GM03348 (cell line): ENCODE data around the gene RAB11FIP4.

Experiments
- DNase-seq: peaks from one replicate; pipeline ENCODE4 v3.0.0; 2012; ENCODE audit warnings: low spot score

Gene RAB11FIP4

DNA sequence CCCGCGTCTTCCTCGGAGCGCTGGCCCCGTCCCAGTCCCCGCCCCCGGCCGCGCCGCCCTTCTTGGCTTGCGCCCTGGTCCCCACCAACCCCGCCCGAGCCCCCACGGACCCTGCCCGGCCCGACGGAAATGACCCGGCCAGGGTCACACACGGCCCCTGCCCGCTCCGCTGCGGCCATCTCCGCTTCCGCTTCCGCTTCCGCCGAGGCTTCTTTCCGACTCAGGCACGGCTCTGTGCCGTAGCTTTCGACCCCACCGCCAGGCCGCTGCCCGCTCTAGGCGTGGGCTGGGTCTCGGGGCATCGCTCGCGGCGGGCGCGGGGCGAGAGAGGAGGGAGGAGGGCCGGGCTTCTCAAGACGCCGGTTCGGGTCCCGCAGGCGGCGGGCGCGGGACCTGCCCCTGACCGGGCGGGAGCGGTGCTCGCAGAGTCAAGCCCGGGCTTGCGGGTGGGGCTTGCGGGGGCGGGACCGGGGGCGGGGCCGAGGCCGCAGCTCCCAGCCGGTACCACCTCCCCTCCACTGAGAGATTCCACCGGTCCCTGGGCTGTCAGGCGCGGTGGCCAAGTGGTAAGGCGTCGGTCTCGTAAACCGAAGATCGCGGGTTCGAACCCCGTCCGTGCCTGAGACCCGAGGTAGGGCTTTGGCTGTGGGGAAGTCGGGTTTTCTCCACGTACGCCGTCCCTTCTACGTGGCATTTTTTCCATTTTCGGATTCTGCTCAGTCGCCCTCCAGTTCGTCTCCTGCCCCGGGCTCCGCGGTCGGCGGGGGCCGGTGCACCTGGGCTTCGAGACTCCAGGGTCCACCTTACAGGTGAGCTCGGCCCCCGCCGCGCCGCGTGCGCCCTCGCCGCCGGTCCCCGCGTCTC lies 158.3 kb downstream of the RAB11FIP4 start:
- DNase-seq, result peak; percentile 97

DNA sequence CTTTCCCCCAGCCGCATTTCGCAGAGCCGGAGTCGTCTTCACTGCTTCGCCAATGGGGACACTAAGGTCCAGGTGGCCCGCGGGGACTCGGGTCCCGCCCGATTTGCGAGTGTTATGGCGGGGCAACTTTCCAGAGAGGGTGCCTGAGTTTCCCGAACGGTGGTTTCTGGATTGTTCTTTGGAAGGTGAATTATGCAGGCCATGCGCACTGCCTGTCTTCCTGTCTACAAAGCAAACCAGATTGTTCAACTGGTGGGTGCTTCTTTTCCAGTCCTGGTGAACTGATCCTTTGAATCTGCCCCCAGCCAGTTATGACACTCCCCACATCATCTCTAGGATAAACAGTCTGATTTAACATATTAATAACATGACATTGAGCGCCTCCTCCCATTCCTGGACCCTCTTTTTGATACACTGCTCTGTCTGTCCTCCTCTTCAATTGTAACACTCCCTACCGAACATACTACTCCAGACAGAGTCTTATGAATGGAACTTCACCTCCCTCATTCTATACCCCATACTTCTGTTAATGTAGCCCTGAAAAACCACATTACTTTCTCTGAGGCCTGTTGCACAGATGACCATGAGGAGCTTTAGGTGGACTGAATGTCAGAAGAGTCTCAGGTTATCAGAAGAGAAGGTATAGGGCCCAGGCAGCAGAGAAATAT lies 159.0 kb downstream of the RAB11FIP4 start:
- no peak for DNase-seq

DNA sequence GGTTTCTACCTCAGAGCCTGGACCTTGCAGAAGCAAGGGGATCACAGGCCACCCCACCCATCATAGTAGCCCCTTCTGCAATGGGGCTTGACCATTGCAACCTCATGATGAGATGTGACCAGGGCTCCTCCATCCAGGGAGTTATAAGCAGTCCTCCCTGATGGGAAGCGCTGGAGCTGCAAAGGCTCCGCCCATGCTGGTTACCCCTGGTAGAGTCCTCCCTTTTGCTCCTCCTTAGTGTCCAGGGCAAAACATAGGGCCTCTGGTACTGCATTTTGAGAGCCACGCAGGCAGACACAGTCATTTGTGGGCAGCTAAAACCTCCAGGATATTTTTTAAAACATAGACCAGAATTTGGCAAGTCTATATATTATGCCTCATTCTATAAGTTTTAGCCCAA lies 161.1 kb downstream of the RAB11FIP4 start:
- no peak for DNase-seq

DNA sequence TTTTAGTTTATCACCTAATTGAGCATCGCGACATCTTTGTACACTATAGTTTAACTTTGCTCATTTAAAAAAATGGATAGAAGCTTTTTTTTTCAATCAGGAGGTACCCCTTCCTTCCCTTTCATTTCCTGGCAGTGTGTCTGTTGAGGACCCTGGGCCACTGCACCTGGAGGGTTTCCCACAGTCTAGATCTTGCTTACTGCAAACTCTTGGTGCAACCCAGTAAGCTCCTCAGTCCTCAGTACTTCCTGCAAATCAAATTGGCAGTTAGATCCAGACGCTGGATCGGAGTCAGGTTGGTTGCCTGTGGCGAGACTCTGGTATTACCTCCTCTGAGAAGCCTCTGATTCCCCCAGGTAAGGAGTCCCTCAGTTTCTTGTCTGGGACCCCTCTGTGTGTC lies 162.0 kb downstream of the RAB11FIP4 start:
- DNase-seq, result no peak

DNA sequence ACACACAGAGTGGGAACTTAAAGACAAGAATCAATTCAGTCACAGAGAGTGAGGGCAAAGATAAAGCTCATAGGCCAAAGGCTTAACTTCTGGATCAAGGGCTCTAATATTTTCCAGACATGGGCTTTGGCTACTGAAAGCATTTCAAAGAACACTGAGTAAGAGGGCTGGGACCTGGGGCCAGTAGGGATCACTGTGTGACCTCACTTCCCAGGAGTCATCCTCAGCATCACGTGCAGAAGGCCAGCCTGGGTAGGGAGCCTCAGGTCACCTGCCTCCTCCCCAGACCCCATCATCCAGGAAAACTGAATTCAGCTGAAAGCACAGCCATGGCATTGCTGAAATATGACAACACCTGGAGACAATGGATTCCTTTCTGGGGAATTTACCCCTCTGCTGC lies 163.5 kb downstream of the RAB11FIP4 start:
- no peak for DNase-seq

DNA sequence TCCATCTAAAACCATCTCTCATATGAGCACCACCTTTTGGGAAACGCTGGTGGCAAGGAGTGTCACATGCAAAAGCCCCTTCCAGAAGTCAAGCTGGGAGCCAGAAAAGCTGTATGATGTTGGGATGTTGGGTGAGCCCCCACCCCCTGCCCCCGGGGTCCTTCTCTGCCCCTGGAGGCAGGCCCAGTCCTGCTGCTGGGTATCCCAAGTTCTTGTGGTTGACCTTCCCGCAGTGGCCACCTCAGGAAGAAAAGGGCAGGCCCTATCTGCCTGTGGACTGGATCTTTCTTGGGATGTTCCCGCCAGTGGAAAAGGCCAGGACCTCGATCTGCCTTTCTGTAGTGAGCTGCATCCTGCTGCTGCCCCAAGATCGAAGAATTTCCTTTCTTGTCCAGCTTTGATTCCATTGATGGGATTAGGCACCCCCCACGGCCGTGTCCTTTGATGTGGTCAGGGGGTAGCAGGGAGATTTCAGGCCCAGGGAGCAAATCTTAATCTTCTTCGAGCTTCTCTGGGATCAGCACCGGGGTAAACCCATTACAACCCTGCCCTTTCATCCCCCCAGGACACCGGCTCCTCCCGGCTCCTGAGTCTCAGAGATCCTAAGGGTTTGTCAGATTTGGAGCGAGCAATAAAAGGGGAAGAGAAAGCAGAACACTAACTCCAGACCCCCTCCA lies 165.6 kb downstream of the RAB11FIP4 start:
- no peak for DNase-seq

DNA sequence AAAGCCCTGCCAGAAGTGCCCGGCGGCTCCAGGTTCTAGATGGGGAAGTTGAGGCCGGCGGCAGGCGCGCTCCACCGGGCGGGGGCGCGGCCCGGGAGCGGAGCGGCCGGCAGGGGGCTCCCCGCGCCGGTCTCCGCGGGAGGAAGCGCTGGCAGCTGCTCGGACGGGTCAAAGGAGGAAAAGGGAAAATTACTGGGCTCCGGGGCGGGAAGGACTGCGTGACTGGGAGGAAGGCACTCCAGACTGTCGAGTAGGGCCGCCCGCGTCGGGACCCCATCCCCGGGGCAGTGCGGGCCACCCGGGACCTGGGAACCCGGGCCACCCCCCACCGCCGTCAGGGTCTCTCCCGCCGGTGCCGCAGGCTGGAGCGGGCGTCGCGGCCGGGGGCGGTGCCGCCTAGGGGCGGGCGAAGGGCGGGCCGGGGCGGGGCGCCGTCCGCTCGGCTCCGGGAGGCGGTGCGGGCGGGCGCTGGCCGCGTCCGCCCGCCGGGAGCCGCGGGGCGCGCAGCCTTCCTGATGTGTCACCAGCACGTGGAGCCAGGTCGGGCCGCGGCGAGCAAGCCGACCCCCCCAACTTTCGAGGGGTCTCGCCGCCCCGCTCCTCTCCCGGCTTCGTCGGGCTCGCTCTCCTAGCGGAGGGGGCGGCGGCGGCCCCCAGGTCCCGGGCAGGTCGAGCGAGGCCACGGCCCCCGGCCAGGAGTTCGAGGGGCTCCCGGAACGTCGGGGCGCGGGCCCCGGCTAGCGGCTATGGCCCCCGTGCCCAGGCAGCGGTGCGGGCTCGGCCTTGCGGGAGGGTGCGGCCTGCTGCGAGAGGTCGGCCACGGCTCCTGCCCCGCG lies 167.5 kb downstream of the RAB11FIP4 start:
- DNase-seq, result peak; percentile 96

DNA sequence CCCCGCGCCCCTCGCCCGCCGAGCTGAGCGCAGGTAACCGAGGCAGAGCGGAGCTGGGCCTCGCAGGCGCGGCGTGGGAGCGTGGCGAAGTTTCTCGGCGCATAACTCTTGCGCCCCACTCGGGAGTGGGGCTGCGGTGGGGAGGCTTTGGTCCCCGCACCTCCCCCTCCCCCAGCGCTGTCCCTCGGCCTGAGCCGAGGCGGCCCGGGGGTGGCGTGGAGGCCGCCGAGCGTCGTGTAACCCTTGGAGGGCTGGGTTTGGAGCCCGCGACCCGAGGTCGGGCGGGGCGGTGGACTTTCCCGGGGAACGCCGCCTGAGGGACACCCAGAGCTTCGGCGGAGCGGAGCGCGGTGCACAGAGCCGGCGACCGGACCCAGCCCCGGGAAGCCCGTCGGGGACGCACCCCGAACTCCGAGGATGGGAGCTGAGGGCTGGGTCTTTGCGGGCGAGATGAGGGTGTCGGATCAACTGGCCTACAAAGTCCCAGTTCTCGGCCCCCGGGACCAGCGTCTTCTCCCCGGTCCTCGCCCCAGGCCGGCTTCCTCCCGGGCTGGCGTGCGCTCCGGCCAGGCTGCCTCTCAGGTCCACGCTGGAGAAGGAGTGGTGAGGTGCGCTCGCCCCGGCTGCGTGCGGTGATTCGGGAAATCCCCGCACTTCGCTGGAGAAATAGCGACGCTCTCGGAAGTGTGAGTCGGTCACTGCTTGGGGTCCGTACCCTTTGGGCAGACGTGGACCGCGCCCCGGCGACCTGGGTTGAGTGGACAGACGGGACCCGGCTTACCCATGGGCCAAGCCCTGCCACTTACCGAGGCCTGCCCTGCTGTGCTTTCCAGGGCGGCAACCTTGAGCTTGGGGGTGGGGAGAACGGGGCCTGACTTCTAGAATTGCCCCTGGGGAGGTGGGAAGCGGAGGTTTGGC lies 168.4 kb downstream of the RAB11FIP4 start:
- DNase-seq, result peak; percentile 45

DNA sequence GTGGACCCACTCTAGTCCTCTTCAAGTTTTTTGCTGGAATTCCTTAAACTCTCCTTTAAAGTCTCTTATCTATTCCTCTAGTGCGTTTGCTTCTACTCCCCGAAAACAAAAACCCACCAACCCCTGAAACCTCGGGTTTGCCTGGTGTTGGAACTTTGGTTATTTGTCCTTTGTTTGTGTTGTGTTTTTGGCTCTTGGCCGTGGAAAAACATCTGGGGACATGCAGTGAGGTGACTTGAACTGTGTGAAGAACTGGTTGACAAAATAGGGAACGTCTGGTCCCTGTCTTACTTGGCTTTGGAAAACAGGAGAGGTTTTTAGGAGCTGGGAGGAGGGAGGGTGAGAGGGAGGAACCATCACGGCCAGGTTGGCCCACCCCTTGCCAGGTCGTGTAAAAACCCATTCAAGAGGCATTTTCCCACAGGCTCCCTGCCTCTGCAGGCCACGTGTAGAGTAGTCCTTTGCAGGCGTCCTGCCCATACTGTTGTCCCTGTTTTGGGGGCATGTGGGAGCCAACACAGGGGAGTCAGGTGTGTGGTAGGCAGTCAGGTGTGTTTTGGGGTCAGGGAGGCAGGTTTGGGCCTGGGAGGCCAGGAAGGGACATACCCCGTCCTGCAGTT lies 169.3 kb downstream of the RAB11FIP4 start:
- no peak for DNase-seq

DNA sequence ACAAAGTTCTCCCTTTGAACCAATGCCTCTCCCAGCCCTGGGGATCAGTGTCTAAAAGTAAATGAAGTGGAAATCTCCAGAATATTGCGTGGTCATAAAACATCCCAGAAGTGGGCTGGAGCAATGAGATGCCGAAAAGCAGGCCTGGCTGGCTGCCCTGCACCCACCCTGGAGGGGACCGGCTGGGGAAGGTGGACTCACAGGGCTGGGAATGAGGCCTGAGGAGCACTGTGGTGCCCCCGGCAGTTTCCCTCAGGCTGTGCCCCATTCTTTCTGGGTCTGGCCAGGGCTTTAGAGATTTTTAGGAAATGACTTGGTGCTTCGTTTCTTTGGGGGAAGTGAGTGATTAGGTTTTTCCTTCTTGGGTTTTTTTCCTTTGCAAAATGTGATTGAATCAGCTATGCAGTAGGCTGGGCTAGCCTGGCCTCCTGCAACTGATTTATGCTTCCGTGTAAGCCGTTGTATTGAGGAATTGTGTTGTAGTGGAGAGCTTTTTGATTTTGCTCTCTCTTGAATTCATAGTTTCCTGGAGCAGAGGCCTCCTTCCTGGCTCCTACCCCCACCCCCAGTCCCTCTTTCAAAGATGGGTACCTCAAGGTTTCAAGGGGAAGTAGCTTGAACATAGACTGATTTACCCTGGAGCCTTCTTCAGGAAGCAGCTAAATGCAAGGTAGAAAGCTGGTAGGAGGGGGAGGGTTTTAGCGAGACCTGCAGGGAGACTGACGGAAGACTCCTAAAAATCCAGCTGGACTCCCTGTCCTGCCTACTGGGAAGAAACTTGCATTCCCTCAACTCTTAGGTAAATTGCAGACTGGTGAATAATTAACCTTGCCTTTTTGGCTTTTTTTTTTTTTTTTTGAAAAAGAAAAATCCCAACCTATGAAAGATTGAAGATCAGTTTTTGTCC lies 170.2 kb downstream of the RAB11FIP4 start:
- peak; percentile 62 for DNase-seq

DNA sequence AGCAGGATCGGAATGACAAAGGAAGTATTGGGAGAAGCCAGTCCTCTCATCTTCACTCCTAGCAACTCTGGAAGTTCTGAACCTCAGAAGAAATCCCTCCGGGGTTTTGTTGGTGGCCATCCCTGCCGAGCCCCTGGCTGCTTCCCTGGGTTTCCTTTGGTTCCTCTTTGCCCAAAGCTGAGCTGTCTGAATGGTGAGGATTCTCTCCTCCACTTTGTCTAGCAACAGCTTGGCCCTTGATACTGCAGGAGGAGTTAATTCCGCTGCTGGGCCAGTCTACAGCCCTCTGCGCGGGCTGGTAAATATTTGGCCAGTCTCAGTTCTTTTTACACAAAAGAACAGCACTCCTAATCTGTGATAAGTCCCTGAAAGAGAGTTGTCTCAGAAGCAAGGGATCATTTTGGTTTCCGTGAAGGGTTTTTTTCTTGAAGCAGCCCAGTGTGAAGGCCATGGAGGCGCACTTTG lies 170.9 kb downstream of the RAB11FIP4 start:
- no peak for DNase-seq

DNA sequence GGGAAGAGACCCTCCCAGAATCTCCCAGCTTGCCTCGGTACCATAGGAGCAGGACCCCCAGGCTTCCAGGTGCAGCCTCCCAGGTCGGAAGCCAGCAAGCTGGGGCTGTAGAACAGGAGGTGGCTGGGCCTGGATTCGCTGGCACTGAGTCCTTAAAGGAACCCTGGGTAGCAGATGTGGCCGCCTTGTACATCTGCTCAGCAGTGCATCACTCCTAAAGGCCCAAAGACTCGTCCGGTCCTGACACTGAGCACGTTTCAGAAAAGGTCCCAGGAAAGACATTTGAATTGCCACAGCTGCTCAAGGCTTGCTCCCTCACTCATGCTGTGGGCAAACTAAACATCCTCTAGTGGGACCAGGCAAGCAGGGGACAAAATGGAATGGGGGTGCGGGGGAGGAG lies 172.8 kb downstream of the RAB11FIP4 start:
- no peak for DNase-seq

DNA sequence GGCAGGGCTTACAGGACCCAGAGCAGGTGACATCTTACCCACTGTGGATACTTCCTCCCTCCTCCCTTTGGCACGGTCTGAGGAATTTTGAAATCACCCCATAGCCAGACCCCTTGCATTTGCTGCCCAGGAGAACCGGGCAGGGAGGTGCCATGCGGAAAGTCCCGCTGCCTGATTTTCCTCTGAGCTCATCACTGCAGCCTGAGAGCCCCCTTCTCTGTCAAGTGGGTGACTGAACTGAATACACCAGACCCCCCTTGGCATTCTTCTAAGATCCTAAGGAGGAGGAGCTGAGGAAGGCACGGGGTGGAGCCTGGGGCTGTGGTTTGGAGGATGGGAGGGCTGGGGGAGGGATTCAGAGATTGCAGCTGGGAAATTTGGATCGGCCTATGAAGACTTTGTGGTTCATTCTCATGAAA lies 173.4 kb downstream of the RAB11FIP4 start:
- DNase-seq, result peak; percentile 54

DNA sequence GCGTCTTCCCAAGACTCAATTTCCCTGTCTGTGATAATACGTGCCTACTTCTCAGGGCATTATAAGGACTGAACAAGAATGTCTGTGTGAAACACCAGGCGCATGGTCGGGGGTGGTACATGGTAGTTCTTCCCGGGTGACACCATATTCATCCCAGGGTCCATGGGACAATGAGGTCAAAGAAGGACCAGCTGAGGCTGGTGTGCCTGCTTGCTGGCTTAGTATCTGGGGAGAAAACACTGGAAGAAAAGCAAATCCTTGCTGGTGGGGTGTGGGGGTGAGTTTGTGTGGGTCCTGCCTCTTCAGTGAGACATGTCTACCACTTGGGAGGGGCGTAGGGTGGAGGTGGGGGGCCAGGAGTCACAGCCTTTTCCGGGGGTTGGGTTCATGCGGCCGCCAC lies 174.2 kb downstream of the RAB11FIP4 start:
- no peak for DNase-seq

DNA sequence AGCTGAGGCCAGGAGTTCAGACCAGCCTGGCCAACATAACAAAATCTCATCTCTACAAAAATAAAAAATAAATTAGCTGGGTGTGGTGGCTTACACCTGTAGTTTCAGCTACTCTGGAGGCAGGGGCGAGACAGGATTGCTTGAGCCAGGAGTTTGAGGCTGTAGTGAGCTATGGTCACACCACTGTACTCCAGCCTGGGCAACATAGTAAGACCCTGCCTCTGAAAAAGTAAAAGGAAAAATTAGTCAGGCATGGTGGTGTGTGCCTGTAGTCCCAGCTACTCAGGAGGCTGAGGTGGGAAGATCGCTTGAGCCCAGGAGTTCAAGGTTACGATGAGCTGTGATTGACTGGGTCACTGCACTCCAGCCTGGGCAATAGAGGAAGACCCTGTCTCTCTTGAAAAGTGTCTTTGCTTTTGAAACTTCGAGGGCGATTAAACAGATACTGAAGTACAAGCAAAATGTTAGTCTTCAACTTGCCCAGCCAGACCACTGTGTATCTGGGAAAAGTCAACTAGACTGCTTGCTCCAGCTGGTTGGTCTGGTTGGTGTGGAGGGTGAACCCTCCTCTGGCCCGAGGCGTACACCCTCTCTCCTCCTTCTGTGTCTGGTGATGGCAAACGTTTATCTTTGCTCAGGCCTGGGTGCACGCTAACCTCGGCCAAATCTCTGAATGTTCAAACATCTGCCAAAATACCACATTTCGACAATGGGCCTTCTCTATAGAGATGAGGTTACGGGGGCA lies 174.9 kb downstream of the RAB11FIP4 start:
- DNase-seq, result no peak

DNA sequence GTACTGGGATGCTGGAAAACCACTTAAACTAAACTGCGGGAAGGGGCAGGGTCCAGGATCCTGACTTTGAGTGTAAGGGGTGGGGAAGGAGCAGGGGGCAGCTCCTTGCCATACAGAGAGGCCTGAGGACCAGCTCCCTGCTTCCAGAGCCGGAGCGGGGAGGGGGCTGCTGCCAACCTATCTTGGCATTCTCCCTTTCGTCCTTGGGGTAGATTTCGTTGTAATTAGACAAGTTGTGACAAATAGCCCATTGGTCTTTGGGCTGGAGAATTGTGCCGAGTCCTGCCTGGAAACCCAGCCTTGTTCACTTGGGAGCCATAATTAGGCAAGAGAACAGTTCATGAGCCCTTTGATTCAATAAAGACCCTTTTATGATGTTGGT lies 175.5 kb downstream of the RAB11FIP4 start:
- DNase-seq, result no peak

DNA sequence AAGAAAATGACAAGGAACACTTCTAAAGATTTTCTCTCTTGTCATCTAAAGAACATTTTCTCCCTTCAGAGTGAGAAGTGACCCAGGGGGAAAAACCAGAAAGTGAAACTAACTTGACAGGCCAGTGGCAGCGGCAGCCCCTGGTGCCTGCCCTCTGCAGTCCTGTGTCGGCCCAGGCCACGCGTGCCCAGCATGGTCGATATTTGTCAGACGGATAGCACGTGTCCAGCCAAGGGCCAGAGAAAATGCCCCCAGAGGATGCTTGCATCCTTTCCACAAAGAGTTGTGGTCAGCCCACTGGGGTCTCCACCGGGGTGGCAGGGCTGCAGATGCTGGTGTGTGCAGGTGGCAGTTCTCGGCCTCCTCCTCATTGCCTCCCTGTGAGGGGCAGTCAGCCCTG lies 176.6 kb downstream of the RAB11FIP4 start:
- no peak for DNase-seq

DNA sequence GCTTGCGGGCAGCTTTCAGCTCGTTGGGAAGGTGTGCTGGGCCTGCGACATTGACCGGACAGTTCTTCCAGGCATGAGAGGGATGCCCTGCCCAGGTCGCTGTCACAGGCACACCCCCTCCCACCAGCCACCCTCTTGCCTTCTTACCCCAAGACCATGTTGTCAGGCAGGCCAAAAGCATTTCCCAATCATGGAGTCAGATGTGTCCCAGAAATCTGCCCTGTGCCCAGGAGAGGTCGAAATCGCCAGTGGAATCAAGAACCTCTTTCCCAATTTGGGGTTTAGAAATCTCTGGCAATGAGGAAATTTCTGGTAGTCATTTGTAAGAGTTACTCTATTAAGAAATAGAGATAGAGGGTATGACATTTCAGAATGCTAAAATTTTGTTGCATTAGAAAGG lies 177.1 kb downstream of the RAB11FIP4 start:
- DNase-seq, result no peak

DNA sequence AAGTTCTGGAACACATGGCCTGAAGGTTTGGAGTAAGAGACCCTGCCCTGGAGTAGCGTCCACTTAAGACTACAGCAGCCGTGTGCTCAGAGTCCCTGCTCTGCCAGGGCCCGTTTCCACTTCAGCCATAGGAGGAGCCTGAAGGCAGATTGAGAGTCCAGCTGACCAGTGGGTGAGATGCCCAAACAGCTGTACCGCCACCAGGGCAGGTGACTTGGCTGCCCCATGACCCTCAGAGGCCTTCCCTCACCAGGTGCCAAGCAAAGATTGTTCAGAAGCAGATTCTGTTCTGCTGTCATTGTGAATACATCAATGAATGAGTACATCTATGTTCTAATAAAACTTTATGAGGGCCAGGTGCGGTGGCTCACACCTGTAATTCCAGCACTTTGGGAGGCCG lies 178.8 kb downstream of the RAB11FIP4 start:
- DNase-seq, result no peak
